Dendritic cell treated with granulocyte-macrophage colony-stimulating factor and Interleukin-4, amounts not matched to agents 40 ng/mL and 50 ng/mL, for 4 days (primary cell): Measurements from ENCODE around the gene PARD6G.

Experiments
- H3K27ac Mint-ChIP-seq: one replicate; pipeline ENCODE4 v1.8.0; 2022; ENCODE audit warnings: mild to moderate bottlenecking, mixed read lengths
- H3K27me3 Mint-ChIP-seq: one replicate; pipeline ENCODE4 v1.8.0; 2022; ENCODE audit warnings: mild to moderate bottlenecking, mixed read lengths
- H3K36me3 Mint-ChIP-seq: one replicate; pipeline ENCODE4 v1.8.0; 2022; ENCODE audit warnings: low read depth, mixed read lengths
- H3K4me1 Mint-ChIP-seq: one replicate; pipeline ENCODE4 v1.8.0; 2022; ENCODE audit warnings: low read depth, mixed read lengths
- H3K4me3 Mint-ChIP-seq: one replicate; pipeline ENCODE4 v1.8.0; 2022; ENCODE audit warnings: mild to moderate bottlenecking, moderate library complexity, mixed read lengths
- H3K9me3 Mint-ChIP-seq: one replicate; pipeline ENCODE4 v1.8.0; 2022; ENCODE audit warnings: mixed read lengths
- intact Hi-C: fragments of 100-400 bp; cut with micrococcal nuclease; formaldehyde crosslinking; loops from one replicate; pipeline ENCODE4 v1.15.0; 2022

PARD6G gene

GRCh38 chr18:80132180-80132812 lies 115.0 kb downstream of the PARD6G start:
- no peaks in the 10 kb centered on the region for H3K4me1 Mint-ChIP-seq
- H3K9me3 Mint-ChIP-seq, result no peaks in the 10 kb centered on the region
- intact Hi-C loops, result no loop called here
- no peak overlapping the region for H3K4me3 Mint-ChIP-seq
- no peak overlapping the region for H3K27ac Mint-ChIP-seq
- no peaks in the 10 kb centered on the region for H3K27me3 Mint-ChIP-seq
- H3K36me3 Mint-ChIP-seq, result peaks cover 63% of the 10 kb centered on the region

- peaks cover 58% of the 10 kb centered on the region for H3K36me3 Mint-ChIP-seq
- H3K27ac Mint-ChIP-seq, result no peak overlapping the region
- intact Hi-C loops, result no loop called here
- H3K27me3 Mint-ChIP-seq, result no peaks in the 10 kb centered on the region
- no peak overlapping the region for H3K4me3 Mint-ChIP-seq
- peaks cover 6% of the 10 kb centered on the region for H3K4me1 Mint-ChIP-seq
- no peaks in the 10 kb centered on the region for H3K9me3 Mint-ChIP-seq
These were observed 116.8 kb downstream of the PARD6G start for GRCh38 chr18:80130555-80130954.

DNA sequence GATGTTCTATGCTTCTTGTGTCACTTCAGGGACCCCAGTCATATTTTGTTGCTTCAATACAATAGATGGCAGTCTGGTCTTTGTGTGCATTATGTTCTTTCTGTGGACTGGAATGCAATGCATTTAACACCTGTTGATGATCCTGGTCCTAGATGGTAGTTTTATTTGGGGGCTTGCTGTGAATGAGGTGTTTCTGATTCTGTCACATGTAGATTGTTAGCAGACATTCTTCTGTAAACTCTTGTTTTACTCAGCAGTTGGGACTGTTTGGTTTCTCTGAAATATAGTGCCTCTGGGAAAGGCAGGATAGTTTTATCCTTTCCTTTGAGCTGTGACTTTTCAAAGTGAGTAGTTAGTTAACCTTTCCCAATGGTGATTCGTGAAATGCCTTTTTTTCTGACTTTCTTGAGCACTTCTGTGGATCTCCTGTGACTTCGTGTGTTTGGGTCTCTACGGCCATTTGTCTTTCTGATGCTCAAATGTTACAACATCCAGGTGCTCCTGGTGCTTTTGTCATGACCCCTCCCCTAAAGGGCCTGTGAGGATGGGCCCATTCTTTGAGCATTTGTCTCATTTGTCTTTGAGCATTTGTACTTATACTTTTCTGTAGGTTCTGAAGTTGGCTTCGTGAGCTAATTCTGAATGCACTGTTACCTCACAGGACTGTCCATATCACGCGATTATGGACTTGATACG lies 117.5 kb downstream of the PARD6G start:
- Mint-ChIP-seq H3K36me3 (peaks cover 50% of the 10 kb centered on the region), H3K27me3 (no peaks in the 10 kb centered on the region), H3K4me1 (peaks cover 6% of the 10 kb centered on the region), H3K4me3 (no peak overlapping the region), H3K9me3 (no peaks in the 10 kb centered on the region), H3K27ac (no peak overlapping the region)
- intact Hi-C loops, result no loop called here

DNA sequence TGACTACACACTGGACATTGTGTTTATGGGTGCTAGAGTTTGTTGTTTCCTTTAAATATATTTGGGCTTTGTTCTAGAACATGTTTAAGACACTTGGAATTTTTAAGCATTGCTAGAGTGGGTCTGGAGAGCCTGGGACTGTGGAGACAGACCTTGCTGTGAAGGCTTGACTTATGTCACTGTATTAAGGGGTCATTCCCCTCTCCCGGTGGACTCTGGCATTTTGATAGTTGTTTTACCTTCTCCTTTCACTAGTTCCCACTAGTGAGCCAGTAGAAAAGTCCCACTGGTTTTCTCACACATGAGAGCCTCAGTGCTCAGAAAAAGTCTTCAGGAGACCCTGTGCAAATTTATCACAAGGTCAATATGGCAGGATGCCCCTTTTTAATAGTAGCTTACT lies 119.7 kb downstream of the PARD6G start:
- H3K9me3 Mint-ChIP-seq, result no peaks in the 10 kb centered on the region
- H3K4me1 Mint-ChIP-seq, result peaks cover 6% of the 10 kb centered on the region
- peaks cover 46% of the 10 kb centered on the region for H3K36me3 Mint-ChIP-seq
- intact Hi-C loops, result no loop called here
- H3K27me3 Mint-ChIP-seq, result no peaks in the 10 kb centered on the region
- H3K4me3 Mint-ChIP-seq, result no peak overlapping the region
- no peak overlapping the region for H3K27ac Mint-ChIP-seq

GRCh38 chr18:80126797-80127196 lies 120.5 kb downstream of the PARD6G start:
- Mint-ChIP-seq H3K27me3 (no peaks in the 10 kb centered on the region), H3K4me1 (peaks cover 6% of the 10 kb centered on the region), H3K4me3 (no peak overlapping the region), H3K36me3 (peaks cover 48% of the 10 kb centered on the region), H3K27ac (no peak overlapping the region), H3K9me3 (no peaks in the 10 kb centered on the region)
- intact Hi-C loops, result no loop called here

- Mint-ChIP-seq H3K4me3 (no peak overlapping the region), H3K4me1 (peaks cover 6% of the 10 kb centered on the region), H3K27me3 (no peaks in the 10 kb centered on the region), H3K27ac (no peak overlapping the region), H3K36me3 (peaks cover 69% of the 10 kb centered on the region), H3K9me3 (no peaks in the 10 kb centered on the region)
- intact Hi-C loops, result no loop called here
These were observed 123.2 kb downstream of the PARD6G start for GRCh38 chr18:80124131-80124530.

GRCh38 chr18:80120932-80121331 lies 126.4 kb downstream of the PARD6G start:
- Mint-ChIP-seq H3K4me1 (no peaks in the 10 kb centered on the region), H3K36me3 (peaks cover 75% of the 10 kb centered on the region), H3K9me3 (no peaks in the 10 kb centered on the region), H3K4me3 (no peak overlapping the region), H3K27ac (no peak overlapping the region), H3K27me3 (no peaks in the 10 kb centered on the region)
- intact Hi-C loops, result no loop called here

- H3K9me3 Mint-ChIP-seq, result no peaks in the 10 kb centered on the region
- intact Hi-C loops, result no loop called here
- no peak overlapping the region for H3K4me3 Mint-ChIP-seq
- no peaks in the 10 kb centered on the region for H3K4me1 Mint-ChIP-seq
- H3K27ac Mint-ChIP-seq, result no peak overlapping the region
- peaks cover 78% of the 10 kb centered on the region for H3K36me3 Mint-ChIP-seq
- H3K27me3 Mint-ChIP-seq, result no peaks in the 10 kb centered on the region
These were observed 128.2 kb downstream of the PARD6G start for GRCh38 chr18:80119111-80119510.

DNA sequence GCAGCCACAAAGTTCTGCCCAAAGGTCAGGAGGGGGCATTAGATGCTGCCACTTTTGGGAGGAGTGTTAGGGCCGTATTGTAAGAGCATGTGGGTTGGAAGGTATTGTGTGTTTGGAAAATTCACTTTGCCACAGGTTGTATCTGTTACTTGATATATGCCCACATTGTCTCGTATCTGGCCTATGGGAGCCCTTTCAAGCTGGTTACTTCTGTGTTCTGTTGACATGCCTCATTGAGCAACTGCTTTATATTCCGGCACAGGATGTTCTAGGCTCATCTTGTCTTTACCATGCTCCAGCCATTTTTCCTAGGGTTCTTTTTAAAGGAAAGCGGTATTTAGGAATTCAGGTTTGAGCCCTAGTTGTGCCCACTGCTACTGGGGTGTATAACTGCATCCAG lies 132.3 kb downstream of the PARD6G start:
- no peaks in the 10 kb centered on the region for H3K27me3 Mint-ChIP-seq
- intact Hi-C loops, result no loop called here
- no peak overlapping the region for H3K4me3 Mint-ChIP-seq
- peaks cover 38% of the 10 kb centered on the region for H3K36me3 Mint-ChIP-seq
- no peaks in the 10 kb centered on the region for H3K9me3 Mint-ChIP-seq
- peaks cover 25% of the 10 kb centered on the region for H3K4me1 Mint-ChIP-seq
- H3K27ac Mint-ChIP-seq, result no peak overlapping the region

DNA sequence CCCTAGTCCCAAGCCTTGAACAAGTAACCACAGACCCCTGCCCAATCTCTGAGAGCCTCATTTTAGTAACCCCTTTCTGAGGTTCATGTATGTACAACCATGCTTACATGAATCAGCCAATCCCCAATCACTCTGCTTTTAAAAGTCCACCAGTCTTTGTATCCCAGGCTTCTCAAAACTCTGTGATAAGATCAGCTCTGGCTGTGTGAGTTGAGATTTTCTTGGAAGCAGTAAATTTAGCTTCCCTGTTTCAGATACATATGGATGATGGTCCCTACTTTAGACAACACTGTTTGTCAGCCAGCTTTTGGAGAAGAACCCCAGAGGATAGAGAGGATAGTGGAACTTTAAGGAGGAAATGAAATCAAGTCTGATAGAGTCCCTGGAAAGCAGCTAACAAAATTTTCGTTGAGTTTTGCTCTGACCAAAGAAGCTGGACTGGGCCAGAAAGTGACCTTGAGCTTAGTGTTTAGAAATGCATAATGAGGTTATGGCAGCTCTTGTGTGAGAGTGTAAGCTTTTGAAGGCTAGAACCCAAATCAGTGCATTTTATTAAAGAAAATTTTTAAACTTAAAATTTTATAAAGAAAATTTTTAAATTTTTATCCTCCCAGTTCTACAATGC lies 134.6 kb downstream of the PARD6G start:
- H3K27me3 Mint-ChIP-seq, result no peaks in the 10 kb centered on the region
- intact Hi-C loops, result loop anchor here (5.0 kb wide), 2 partner anchors 35 to 125 kb away; partner anchors contain the start of gene TXNL4A
- peaks cover 25% of the 10 kb centered on the region for H3K4me1 Mint-ChIP-seq
- H3K36me3 Mint-ChIP-seq, result peaks cover 15% of the 10 kb centered on the region
- H3K27ac Mint-ChIP-seq, result peak overlapping the region; percentile 42
- H3K9me3 Mint-ChIP-seq, result no peaks in the 10 kb centered on the region
- no peak overlapping the region for H3K4me3 Mint-ChIP-seq

GRCh38 chr18:80109676-80110078 lies 137.6 kb downstream of the PARD6G start:
- H3K4me3 Mint-ChIP-seq, result peak overlapping the region; percentile 79
- H3K27ac Mint-ChIP-seq, result peak overlapping the region; percentile 78
- intact Hi-C loops, result loop anchor here (2.0 to 5.0 kb wide), 3 partner anchors 38 to 122 kb away; partner anchors contain the start of genes RBFA and TXNL4A
- no peaks in the 10 kb centered on the region for H3K27me3 Mint-ChIP-seq
- H3K4me1 Mint-ChIP-seq, result peaks cover 25% of the 10 kb centered on the region
- H3K9me3 Mint-ChIP-seq, result no peaks in the 10 kb centered on the region
- H3K36me3 Mint-ChIP-seq, result peaks cover 4% of the 10 kb centered on the region

GRCh38 chr18:80108739-80109675 lies 138.3 kb downstream of the PARD6G start, which contains the start of gene ADNP2:
TSS of gene ADNP2 (plus strand) at chr18:80109262. CDS start at chr18:80117543, 8,281 bp downstream.
- peak within 1 kb of the TSS; percentile 78 for H3K27ac Mint-ChIP-seq
- intact Hi-C loops, result loop anchor here (2.0 kb wide), 1 partner anchor 74 kb away; the partner anchor contains the start of gene RBFA
- peak within 1 kb of the TSS; percentile 79 for H3K4me3 Mint-ChIP-seq
- H3K27me3 Mint-ChIP-seq, result peaks cover 3% of the 10 kb centered on the region
- no peaks in the 10 kb centered on the region for H3K9me3 Mint-ChIP-seq
- H3K4me1 Mint-ChIP-seq, result peaks cover 25% of the 10 kb centered on the region
- H3K36me3 Mint-ChIP-seq, result no peaks in the 10 kb centered on the region

- intact Hi-C loops, result loop anchor here (2.0 kb wide), 1 partner anchor 73 kb away; the partner anchor contains the start of gene RBFA
- Mint-ChIP-seq H3K4me1 (peaks cover 17% of the 10 kb centered on the region), H3K36me3 (no peaks in the 10 kb centered on the region), H3K4me3 (peak overlapping the region; percentile 5), H3K27me3 (peaks cover 3% of the 10 kb centered on the region), H3K9me3 (no peaks in the 10 kb centered on the region), H3K27ac (peak overlapping the region; percentile 27)
These were observed 139.2 kb downstream of the PARD6G start for GRCh38 chr18:80108121-80108536.
